HG02973 (cell line): ENCODE results near the gene SLC2A13.
A peak's percentile ranks its signal among the peaks of the same experiment; 100 is the strongest.
"Not testable (repeated sequence)": the region's sequence is repeated elsewhere in the genome, so short reads cannot be mapped to it uniquely, and the experiment has no call there.

Experiments used
- ATAC-seq: cut with Tn5 transposase; IDR thresholded peaks from one replicate; pipeline ENCODE4 v1.9.1; 2021; ENCODE audit warnings: moderate library complexity; ENCODE audit not compliant: unreplicated experiment

SLC2A13 gene

DNA sequence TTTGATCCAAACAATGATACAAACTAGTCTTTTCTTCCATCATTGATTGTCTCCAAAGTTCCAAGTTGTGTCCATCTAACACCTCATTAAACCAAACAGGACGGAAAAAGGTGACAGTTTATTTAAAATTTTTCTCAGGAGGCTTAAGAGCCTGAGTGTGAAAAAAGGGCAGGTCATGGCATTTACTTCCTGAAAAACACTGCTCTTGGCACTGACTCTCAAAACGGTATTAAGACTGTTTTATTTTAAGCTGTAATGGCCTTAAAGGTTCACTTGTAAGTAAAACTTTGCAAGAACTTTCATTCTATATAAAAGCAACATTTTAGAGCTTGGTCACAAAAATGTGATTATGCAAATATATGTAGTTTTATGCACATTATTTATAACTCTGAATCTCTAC, 222.5 kb downstream of the SLC2A13 start:
- no peak for ATAC-seq

DNA sequence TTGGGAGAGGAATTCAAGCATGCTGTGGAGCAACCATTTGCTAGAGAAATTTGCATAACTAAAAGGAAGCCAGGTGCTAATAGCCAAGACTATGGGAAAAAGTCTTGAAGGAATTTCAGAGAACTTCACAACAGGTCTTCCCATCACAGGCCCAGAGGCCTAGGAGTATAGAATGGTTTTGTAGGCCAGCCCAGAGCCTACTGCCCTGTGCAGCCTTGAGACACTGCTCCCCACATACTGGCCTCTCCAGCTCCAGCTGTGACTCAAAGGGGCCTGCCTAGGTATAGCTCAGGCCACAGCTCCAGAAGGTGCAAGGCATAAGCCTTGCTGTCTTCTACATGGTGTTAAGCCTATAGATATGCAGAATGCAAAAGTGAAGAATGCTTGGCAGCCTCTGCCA, 227.1 kb downstream of the SLC2A13 start:
- no peak for ATAC-seq

DNA sequence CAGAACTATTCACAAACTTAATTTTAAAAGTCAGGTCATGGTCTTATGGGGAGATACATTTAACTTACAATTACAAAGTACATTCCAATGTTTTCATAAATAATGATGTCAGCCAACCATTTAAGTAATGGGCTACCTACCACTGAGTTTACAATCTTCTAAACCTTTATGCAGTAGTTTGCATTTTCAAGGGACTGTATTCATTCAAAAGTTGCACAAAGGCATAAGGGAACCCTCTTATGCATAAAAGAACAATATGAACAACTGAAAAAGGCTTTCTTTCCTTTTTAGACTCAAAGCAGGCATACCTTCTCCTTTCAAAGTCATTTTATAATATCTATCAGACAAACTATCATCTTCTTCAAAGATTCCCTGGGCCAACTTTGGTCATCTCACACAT, 230.2 kb downstream of the SLC2A13 start:
- no peak for ATAC-seq

DNA sequence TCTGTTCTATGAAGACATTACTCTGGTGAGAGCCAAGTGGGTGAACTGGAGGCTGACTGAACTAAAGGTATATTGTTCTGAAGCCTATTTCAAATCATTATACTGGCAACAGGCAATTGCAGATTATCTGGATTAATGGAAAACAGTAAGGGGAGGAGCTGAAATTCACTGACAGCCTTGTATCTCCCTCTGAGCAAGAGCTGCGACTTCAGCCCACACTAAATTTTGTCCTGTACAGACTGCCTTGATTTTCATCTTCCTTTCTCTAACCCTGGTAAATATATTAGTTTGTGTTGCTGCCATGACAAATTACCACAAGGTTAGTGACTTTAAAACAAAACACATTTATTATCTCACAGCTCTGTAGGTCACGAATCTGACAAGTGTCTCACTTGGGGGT, 231.1 kb downstream of the SLC2A13 start:
- no peak for ATAC-seq

DNA sequence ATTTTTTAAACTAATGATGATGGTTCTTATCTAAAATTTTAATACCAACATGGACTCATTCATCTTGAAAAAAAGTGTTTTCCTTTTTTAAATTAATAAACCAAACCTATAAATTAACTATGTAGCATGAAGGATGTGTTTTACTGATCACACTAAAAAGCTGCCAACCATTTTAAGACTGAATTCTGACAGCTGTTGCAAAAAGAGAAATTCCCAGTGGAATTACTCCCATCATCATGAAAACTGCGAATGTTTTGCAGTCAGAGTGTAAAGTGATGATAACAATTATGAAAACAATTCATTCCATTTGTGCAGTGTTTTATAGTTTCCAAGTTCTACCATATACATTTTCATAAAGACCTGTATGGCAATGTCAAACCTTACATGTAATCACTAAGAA, 232.8 kb downstream of the SLC2A13 start:
- no peak for ATAC-seq

DNA sequence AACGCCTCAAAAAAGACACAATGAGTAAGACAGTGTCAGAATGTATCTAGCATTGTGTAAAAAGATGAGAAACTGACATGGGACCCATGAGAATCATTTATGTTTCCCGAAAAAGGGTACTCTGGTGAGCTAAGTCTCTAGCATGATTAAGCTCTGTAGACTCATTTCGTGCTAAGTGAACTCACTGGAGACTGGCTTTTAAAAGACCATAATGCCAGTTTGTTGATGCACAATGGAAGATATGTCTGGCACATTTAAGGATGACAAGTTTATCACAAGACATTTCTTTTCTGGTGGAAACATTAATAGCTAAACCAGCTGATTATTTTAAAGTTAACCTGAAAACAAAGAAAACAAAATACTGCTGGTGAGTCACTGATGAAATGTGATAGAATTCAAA, 233.5 kb downstream of the SLC2A13 start:
- ATAC-seq, result no peak

DNA sequence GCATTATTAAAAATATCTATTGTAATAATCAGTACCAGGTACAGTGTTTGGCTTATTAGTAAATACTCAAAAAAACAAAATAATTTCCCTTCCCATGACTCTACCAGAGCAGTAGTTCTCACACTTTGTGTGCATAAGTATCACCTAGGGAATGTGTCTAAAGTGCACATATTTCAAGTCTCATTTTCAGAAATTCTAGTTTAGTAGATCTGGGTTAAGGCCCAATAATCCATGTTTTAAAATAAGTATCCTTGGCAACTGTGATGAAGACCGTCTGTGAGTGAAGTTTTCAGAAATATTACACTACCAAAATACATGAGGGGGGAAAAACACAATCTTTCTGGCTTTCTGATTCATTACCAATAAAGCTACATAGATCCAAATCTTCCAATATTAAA, 237.6 kb downstream of the SLC2A13 start:
- no peak for ATAC-seq

DNA sequence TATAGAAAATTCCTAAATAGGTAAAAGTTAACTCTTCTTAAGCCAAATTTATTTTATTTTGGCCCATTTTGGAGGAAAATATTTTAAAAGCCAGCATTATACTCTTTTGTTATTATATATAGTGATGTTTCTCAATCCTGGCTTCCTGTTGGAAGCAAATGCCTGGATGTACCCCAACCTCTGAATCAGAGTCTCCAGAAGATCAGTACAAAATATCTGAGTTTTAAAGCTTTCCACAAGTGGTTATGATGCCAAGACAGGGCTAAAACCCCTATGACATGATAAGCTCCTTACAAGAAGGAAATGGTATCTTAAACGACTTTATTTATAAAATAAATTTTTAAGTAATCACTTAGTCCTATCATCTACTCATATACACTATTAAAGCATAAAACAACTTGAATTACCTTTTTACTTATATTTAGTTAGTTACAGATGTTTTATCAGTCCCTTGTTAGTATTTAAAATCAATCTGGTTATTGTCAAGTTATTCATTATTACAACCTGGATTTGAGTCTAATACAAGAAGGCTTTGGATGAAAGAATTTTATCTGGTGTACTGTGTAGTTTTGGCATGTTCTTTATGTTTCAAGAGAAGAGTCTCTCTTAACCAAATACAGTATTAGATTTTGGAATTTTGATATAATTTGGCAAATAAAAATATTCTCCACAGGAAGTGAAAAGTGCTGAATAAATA, 238.1 kb downstream of the SLC2A13 start:
- ATAC-seq, result no peak

DNA sequence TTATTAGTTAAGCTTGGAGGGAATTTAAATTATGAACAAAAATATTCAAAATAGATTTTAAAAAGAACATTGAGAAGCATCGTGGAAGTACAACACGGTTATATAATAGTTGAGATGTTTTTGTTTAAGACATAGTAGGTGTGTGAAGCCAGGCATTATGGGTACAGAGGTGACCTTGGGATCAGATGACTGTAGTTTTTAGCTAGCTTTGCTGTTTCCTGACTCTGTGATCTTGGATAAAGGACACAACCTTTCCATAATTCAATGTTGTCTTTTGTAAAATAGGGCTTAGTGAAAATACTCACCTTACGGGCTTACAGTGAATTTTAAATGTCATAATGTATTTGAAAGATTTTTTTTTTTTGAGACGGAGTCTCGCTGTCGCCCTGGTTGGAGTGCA, 239.7 kb downstream of the SLC2A13 start:
- no peak for ATAC-seq

DNA sequence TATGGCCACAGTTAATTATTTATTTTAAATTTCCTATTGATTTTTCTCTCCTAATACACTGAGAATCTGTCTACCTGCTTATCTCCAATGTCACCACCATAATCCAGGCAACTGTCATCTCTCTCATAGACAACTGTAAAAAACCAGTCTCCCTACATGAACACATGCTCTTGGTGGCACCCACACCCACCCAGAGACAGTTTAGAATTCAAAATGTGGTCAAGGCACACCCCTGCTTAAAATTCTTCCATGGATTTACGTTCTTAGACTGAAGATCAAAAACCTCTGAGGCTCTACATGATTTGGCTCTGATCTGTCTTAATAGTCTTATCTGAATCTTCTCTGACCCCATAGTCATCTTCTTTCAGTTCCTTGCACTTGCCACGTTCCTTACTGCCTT, 245.2 kb downstream of the SLC2A13 start:
- no peak for ATAC-seq

DNA sequence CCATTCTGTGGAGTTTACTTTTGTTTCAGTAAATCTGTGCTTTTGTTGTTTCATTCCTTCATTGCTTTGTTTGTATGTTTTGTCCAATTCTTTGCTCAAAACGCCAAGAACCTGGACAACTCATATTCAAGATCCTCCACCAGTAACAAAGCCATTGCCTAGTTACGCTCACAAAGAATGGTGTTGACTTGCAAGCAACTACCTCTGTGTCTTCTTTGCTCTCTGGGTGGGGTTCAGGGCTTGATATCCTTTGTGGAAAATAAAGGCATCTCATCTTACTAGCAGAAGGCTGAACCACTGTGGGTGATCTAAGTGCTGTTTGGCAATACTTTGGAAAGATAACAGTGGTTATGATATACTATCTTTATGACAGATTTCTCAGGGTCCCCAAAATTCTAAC, 252.9 kb downstream of the SLC2A13 start:
- no peak for ATAC-seq

DNA sequence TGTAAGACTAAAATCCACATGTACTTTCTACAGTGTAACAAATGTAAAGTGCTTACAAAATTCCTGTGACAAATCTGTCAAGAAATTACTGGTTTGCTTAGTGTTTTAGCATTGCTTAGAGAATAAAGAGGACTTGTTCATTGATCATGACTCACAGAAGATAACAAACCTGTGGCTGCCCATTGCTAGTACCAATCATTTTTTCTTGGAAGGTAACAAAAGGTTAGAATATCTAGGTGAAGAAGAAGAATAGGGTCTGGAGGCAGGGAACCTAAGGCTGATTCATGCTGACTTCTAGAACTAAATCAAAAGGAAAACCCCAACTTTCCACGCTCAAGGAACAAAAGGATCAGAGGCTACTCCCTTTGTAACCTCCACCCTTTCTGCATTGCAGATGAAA, 253.5 kb downstream of the SLC2A13 start:
- no peak for ATAC-seq

DNA sequence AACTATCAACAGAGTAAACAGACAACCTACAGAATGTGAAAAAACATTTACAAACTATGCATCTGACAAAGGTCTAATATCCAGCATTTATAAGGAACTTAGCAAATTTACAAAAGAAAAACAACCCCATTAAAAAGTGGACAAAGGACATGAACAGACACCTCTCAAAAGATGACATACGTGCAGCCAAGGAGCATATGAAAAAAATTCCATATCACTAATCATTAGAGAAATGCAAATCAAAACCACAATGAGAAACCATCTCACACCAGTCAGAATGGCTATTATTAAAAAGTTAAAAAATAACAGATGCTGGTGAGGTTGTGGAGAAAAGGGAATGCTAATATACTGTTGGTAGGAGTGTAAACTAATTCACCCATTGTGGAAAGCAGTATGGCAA, 257.7 kb downstream of the SLC2A13 start:
- not testable (repeated sequence) for ATAC-seq

DNA sequence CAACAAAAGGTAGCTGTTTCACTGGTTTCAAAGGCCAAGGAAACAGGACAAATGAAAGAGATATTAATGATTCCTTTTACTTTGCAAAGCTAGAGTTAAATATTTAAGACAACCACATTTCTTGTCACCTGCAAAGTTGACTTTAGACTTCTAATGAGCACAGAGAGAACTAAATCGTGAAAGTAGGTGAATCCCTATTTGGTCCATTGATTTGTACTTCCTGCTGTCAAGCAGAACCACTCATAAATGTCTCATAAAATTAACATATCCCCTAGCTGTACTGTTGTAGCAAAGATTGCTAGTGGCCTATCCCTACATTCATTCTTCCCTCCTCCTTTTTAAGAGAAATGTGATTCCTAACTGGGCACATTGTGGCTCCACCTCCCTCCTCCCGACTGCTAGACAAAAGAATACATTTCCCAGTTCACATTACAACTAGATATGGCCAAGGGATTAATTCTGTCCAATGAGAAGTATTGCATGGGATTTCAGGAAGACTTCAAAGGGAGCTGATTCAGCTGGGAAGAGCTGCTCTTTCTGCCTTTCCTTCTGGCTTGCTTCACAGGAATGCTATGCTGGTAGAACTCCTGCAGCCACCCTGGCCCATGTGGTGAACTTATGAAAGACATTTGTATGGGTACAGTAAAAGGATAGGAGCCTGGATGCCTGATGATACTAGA, 258.8 kb downstream of the SLC2A13 start:
- ATAC-seq, result no peak

DNA sequence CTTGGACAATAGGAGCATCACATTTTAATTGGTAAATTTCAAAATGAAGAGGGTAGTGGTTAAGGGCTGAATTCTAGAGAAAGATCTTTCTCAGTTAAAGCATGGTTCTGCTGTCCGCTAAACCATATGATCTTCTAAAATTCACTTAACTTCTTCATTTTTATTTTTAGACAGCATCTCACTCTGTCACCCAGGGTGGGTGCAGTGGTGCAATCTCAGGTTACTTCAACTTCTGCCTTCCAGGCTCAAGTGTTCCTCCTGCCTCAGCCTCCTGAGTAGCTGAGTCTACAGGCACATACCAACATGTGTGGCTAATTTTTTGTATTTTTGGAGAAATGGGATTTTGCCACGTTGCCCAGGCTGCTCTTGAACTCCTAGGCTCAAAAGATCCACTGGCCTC, 259.6 kb downstream of the SLC2A13 start:
- no peak for ATAC-seq

DNA sequence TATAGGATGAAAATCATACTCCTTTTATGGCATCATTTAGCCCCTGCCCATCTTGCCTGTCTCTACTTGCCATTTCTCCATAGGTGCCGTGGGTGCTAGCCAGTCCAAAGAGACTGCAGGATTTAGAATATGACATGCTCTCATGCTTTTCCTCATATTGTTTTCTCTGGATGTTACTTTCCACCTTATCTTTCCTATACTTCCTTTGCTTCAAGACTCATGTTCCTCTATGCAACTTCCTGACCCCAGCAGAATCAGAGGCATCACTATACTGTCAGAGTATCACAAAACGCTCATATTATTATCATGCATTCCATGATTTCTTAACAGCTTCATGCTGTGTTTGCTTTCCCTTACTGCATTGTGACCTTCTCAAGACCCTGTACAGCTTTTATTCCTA, 265.5 kb downstream of the SLC2A13 start:
- no peak for ATAC-seq

DNA sequence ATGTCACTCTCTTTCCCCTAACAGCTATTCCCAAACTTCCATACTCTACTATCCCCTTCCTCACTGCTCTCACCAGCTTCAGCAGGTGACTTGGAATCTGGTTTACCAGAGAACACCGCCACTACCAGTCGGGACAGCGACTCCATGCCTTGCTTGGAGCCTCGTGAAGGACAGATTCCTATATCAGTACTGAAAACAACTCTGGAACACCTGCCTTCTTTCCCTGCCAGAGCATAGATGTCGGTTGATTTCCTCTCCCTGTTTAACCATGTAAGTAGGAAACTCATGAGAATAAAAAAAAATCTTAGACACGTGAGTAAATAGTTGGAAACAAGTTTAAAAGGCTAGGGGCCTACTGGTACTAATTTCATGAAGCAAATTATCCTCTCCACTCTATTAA, 266.8 kb downstream of the SLC2A13 start:
- ATAC-seq, result no peak

DNA sequence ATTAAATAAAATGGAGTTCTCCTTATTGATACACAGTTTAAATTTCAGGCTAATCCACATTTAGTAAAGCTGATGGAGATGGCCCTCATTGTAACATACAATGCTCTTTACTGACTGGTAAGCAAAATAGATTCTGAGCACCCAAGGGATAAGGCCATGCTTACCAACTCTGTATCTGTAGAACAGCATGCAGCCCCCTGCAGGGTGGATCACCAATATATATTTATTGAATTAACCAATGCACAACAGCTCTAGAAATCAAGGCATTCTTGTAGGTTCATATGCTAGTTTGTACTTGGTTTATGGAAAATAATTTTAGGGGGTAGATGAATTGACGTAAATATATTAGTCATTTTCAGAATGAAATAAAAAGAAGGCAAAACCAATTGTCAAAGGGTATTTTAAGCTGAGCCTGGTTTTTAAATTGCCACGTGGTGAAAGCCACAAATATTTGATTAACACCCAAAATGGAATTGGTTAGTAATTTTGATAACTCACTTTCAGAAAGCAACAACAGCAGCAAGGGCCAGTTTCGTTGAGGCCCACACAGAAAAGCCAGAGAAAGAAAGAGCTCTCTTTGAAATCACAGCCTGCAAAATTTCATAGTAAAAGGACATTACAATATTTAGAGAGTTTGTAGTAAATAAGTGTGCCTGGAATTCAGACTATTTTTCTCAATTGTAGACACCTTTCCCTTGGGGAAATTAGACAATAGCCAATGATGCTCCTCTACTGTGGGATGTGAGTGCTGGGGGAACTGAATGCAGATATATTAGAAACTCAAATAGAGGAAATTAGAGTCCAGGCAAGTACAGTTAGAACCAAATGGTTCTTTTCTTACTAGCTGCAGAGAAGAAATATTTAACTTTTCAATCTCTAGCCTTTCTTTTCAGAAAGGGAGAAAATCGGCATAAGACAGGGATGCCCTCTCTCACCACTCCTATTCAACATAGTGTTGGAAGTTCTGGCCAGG, 270.1 kb downstream of the SLC2A13 start:
- ATAC-seq, result peak; percentile 80

DNA sequence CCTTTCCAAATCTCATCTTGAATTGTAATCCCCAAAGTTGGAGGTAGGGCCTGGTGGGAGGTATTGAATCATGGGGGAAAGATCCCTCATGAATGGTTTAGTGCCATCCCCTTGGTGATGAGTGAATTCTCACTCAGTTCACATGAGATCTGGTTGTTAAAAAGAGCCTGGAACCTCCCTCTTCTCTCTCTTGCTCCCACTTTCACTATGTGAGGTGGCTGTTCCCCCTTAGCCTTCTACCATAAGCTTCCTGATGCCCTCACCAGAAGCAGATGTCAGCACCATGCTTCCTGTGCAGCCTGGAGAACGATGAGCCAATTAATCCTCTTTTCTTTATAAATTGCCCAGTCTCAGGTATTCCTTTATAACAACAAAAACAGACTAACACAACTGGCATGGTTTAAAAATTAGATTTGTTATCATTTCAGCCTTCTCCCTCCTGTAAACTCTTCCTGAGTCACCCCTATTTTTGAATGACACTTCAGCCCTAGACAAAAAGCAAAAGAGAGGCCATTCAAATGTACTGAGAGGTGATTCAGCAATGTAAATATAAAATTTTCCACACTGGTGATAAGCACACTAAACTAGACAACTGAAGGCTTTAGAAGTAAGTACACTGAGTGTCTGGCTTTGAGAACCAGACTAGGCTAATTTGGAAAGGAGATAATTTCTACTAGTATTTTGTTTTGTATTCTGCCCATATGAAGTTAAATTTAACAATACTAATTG, 274.1 kb downstream of the SLC2A13 start:
- no peak for ATAC-seq

DNA sequence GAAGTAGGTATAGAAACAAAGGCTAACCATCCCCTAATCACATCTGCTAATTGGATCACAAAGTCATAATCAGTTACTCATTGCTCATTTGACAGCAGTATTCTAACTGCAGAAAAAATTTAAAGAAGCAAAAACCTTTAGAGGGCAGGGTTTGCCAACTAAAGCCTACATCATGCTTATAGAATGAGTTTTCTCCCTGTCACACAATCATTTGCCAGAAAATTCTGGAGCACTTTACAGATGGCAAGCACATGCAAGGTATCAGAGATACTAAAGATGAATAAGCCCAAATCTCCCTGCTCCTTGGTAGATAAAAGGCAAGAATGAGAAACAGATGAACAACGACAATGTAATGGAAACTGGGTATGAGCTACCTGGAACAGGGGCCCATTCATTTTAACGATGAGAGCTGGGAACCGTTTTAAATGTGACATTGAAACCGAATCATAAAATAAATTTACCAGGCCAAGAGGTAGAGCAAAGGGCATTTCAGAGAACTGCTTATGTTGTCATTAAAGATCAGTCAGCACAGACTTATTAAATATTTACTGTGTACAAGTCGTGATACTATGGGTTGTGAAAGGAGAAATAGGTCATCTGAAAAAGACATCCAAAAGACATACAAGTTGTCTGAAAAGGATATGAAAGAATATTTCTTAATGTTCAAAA, 274.9 kb downstream of the SLC2A13 start:
- ATAC-seq, result no peak

DNA sequence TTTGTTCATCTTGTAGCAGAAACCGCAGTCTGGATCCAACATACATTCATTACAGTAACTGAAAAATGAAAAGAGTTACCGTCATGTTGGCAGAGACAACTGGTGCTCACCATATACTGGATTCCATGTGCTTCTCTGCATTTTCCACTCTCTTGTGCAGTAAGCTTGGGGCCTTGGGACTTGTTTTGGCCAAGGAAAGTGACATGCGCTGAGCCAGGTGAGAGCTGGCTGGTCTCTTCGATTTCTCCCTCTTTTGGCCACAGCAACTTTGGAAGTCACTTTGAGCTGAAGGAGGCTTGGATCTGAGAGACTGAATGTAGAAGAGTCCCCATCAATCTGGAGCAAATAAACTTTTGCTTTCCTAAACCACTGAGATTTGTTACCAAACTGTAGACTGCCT, 275.7 kb downstream of the SLC2A13 start:
- no peak for ATAC-seq
